ENCODE measurements around the gene DLGAP1. TPM values are rescaled to one million over a fixed set of nuclear protein-coding genes. Genes with fewer than 3 reads are reported as not detected.
"Not testable (repeated sequence)": the region's sequence is repeated elsewhere in the genome, so short reads cannot be mapped to it uniquely, and the experiment has no call there.

DLGAP1 gene
- total RNA-seq, 4 donors from 2014 or later = 1.2 to 1.4 (median 1.4) TPM

GRCh38 chr18:4333043-4333442 is 122.1 kb downstream of the DLGAP1 start:
- Histone ChIP-seq H3K9me3 (no peaks in the 10 kb centered on the region), H3K36me3 (no peaks in the 10 kb centered on the region), H3K4me3 (no peak overlapping the region), H3K27ac (replicated peaks in 1 of 4) (no peak overlapping the region), H3K4me1 (no peaks in the 10 kb centered on the region), H3K27me3 (no peaks in the 10 kb centered on the region)
- WGBS = 79% methylated on average over 4 of the region's 5 CpGs
- no peak for TF ChIP-seq POLR2A (IDR thresholded peaks at IDR 0.05; ENCODE audit: low read depth)
- no peak for TF ChIP-seq CTCF (IDR thresholded peaks at IDR 0.05)
- no peak for TF ChIP-seq EP300 (IDR thresholded peaks at IDR 0.05)
- TF ChIP-seq POLR2AphosphoS5 (IDR thresholded peaks at IDR 0.05) = no peak
- DNase-seq (ENCODE audit: extremely low spot score) = no peak
- intact Hi-C loops (cut with DNase I) = no loop called here

GRCh38 chr18:4319738-4320677 is 135.1 kb downstream of the DLGAP1 start:
- Histone ChIP-seq H3K27ac (replicated peaks in 1 of 4) (no peak overlapping the region), H3K27me3 (no peaks in the 10 kb centered on the region), H3K4me3 (no peak overlapping the region), H3K36me3 (no peaks in the 10 kb centered on the region), H3K4me1 (no peaks in the 10 kb centered on the region), H3K9me3 (no peaks in the 10 kb centered on the region)
- TF ChIP-seq CTCF (IDR thresholded peaks at IDR 0.05) (no peak), POLR2AphosphoS5 (IDR thresholded peaks at IDR 0.05) (no peak)
- WGBS = 49% methylated on average over 3 of the region's 3 CpGs
- DNase-seq (ENCODE audit: extremely low spot score) = no peak
- intact Hi-C loops (cut with DNase I) = no loop called here

GRCh38 chr18:4318311-4318710 is 136.8 kb downstream of the DLGAP1 start:
- H3K27me3 ChIP-seq = no peaks in the 10 kb centered on the region
- H3K9me3 ChIP-seq = no peaks in the 10 kb centered on the region
- TF ChIP-seq EP300 (IDR thresholded peaks at IDR 0.05) = no peak
- TF ChIP-seq POLR2AphosphoS5 (IDR thresholded peaks at IDR 0.05) = no peak
- no peak for TF ChIP-seq POLR2A (IDR thresholded peaks at IDR 0.05; ENCODE audit: low read depth)
- TF ChIP-seq CTCF (IDR thresholded peaks at IDR 0.05) = no peak
- H3K4me1 ChIP-seq = no peaks in the 10 kb centered on the region
- no peak for DNase-seq (ENCODE audit: extremely low spot score)
- no peaks in the 10 kb centered on the region for H3K36me3 ChIP-seq
- no peak overlapping the region for H3K27ac ChIP-seq (replicated peaks in 1 of 4)
- intact Hi-C loops (cut with DNase I) = no loop called here
- 69% methylated on average over 5 of the region's 5 CpGs for WGBS
- no peak overlapping the region for H3K4me3 ChIP-seq

GRCh38 chr18:4311945-4312344 is 143.2 kb downstream of the DLGAP1 start:
- H3K27ac ChIP-seq (replicated peaks in 1 of 4); DNase-seq (ENCODE audit: extremely low spot score); H3K36me3 ChIP-seq; H3K4me1 ChIP-seq; H3K27me3 ChIP-seq; intact Hi-C loops (cut with DNase I); H3K4me3 ChIP-seq; H3K9me3 ChIP-seq: not testable (repeated sequence)
- 88% methylated on average over 4 of the region's 4 CpGs for WGBS

GRCh38 chr18:4311136-4311535 is 144.0 kb downstream of the DLGAP1 start:
- Histone ChIP-seq H3K9me3 (no peaks in the 10 kb centered on the region), H3K4me1 (no peaks in the 10 kb centered on the region), H3K36me3 (no peaks in the 10 kb centered on the region), H3K27ac (replicated peaks in 1 of 4) (no peak overlapping the region), H3K27me3 (no peaks in the 10 kb centered on the region), H3K4me3 (no peak overlapping the region)
- intact Hi-C loops (cut with DNase I) = no loop called here
- WGBS = 47% methylated on average over 1 of the region's 1 CpG
- no peak for DNase-seq (ENCODE audit: extremely low spot score)
- TF ChIP-seq EP300 (IDR thresholded peaks at IDR 0.05) = no peak
- TF ChIP-seq CTCF (IDR thresholded peaks at IDR 0.05) = no peak
- no peak for TF ChIP-seq POLR2A (IDR thresholded peaks at IDR 0.05; ENCODE audit: low read depth)
- no peak for TF ChIP-seq POLR2AphosphoS5 (IDR thresholded peaks at IDR 0.05)
